Measurements from ENCODE around the gene IDH3G. TPM values are rescaled to one million over a fixed set of nuclear protein-coding genes. Genes with fewer than 3 reads are reported as not detected.
"Not testable (repeated sequence)": the region's sequence is repeated elsewhere in the genome, so short reads cannot be mapped to it uniquely, and the experiment has no call there.

IDH3G gene
- total RNA-seq, 1 donor from 2014 or later = 80.6 TPM

DNA sequence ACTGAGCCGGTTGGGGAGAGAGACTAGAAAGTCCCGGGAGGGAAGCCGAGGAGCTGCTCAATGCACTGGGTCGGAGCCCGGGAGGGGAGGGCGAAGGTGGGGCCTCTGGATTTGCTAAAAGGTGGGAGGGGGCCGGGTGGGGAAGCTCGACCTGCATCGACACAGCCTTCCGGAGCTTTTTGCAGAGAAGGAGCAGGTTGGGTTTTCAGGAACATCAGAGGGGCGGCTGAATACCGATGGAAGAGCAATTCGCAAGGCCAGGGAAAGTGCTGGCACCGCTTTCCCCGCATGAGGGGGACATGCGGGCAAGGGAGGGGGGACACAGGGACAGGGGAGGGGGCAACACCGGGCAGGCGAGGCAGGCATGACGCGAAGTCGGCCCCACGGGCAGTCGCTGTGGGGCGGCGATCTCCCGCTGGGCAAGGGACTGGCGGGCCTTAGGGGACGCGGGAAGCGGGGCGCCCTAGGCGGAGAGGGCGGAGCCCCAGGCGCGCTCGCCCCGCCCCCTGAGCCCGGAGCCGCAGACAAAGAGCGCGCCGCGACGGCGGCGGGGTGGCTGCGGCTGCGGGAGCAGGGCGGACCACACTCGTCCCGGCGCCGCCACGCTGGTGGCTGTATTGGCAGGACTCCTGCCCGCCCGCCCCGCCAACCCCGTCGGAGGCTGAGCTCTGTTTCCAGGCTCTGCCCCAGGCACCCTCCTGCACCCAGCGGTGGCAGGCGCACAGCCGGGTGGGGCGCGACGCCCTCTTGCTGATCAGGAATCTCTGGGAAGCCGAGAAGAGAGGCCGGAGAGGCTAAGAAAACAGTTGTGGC, 24.6 kb upstream of the IDH3G start:
- TF ChIP-seq, protein P1, sequence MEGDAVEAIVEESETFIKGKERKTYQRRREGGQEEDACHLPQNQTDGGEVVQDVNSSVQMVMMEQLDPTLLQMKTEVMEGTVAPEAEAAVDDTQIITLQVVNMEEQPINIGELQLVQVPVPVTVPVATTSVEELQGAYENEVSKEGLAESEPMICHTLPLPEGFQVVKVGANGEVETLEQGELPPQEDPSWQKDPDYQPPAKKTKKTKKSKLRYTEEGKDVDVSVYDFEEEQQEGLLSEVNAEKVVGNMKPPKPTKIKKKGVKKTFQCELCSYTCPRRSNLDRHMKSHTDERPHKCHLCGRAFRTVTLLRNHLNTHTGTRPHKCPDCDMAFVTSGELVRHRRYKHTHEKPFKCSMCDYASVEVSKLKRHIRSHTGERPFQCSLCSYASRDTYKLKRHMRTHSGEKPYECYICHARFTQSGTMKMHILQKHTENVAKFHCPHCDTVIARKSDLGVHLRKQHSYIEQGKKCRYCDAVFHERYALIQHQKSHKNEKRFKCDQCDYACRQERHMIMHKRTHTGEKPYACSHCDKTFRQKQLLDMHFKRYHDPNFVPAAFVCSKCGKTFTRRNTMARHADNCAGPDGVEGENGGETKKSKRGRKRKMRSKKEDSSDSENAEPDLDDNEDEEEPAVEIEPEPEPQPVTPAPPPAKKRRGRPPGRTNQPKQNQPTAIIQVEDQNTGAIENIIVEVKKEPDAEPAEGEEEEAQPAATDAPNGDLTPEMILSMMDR (IDR thresholded peaks at IDR 0.05; ENCODE audit: insufficient read depth, low read length, poor library complexity, severe bottlenecking) = no peak

DNA sequence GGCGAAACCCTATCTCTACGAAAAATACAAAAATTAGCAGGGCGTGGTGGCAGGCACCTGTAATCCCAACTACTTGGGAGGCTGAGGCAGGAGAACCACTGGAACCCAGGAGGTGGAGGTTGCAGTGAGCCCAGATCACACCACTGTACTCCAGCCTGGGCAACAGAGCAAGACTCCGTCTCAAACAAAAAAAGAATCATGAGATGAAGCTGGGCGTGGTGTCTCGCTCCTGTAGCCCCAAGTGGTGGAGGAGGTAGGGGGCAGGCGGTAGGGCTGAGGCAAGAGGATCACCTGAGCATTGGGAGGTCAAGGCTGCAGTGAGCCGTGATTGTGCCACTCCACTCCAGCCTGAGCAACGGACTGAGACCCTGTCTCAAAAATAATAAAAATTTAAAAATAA, 23.9 kb upstream of the IDH3G start:
- not testable (repeated sequence) for H3K27me3 ChIP-seq (ENCODE audit: control insufficient read depth, insufficient read depth, low read length); H3K4me3 ChIP-seq (ENCODE audit: low read depth, low read length); H3K36me3 ChIP-seq (ENCODE audit: control insufficient read depth, insufficient read depth, low read length); DNase-seq (ENCODE audit: low read depth)

More for the DNA sequence above, 24.6 kb upstream of the IDH3G start:
- no peak for DNase-seq (ENCODE audit: low read depth)
- no peaks in the 10 kb centered on the region for H3K36me3 ChIP-seq (ENCODE audit: control insufficient read depth, insufficient read depth, low read length)
- peak overlapping the region; percentile 23 for H3K4me3 ChIP-seq (ENCODE audit: low read depth, low read length)
- H3K27me3 ChIP-seq (ENCODE audit: control insufficient read depth, insufficient read depth, low read length) = peaks cover 7% of the 10 kb centered on the region

DNA sequence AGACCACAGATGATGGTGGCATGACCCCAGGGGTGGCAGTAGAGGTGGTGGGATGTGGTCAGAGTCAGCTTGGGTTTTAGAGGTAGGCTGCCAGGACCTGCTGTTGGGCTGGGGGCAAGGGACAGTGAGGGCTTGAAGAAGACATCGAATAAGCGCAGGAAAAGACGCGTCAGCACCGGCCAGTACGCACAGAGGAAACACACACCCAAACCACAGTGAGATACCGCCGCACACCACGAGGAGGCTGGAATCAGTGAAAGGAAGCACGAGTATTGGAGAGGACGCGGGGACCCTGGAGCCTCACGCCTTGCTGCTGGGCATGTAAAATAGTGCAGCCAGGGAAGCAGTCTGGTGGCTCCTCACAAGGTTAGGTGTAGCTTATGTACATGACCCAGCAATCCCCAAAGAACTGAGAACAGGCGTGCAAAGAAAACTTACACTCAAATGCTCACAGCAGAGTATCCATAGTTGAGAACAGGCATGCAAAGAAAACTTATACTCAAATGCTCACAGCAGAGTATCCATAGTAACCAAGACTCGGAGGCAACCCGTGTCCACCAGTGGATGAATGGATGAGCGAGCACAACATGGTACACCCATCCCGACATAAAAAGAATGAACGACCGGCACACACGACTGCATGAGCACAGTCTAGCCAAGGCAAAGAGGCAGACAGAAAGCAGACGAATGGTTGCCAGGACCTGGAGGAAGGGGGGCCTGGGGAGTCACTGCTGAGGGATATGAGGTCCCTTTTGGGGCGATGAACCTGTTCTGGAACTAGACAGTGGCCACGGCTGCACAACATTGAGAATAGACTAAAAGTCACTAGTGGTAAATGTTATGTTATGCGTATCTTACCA, 22.9 kb upstream of the IDH3G start:
- no peak for DNase-seq (ENCODE audit: low read depth)
- H3K36me3 ChIP-seq (ENCODE audit: control insufficient read depth, insufficient read depth, low read length) = no peaks in the 10 kb centered on the region
- no peak overlapping the region for H3K4me3 ChIP-seq (ENCODE audit: low read depth, low read length)
- peaks cover 11% of the 10 kb centered on the region for H3K27me3 ChIP-seq (ENCODE audit: control insufficient read depth, insufficient read depth, low read length)
- TF ChIP-seq, protein P1 (IDR thresholded peaks at IDR 0.05; ENCODE audit: insufficient read depth, low read length, poor library complexity, severe bottlenecking) = no peak

DNA sequence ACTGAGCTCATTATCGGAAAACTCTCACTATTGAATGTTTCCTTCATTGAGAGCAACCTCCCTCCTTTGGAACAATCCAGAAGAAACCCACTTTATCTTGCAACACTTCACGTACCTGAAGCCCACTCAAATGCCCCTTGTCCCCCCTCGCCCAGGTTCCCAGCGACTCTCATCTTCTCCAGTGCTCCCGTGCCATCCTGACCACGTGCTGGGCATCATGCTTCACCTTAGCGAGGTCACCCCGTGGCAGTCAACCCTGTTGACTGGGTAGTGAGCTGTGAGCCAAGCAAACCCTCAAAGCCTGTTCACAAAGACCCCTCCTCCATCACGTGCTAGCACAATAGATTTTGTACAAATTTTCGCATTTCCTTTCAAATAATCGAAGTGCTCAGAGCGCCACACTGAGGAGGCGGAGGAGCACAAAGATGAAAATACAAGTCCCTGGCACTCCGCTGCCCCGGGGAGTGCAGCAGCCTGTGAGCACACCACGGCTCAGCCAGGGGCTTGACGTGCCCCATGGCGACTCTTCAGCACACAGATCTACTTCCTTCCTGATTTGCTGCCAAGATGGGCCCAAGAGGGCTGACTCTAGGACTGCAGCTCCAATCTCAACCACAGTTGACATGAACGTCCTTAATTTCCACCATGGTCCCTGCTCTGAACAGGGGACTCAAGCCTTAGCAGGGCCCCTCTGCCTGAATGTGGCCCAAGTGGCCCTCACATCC, 20.6 kb upstream of the IDH3G start:
- Histone ChIP-seq H3K36me3 (ENCODE audit: control insufficient read depth, insufficient read depth, low read length) (no peaks in the 10 kb centered on the region), H3K4me3 (ENCODE audit: low read depth, low read length) (no peak overlapping the region), H3K27me3 (ENCODE audit: control insufficient read depth, insufficient read depth, low read length) (peaks cover 11% of the 10 kb centered on the region)
- TF ChIP-seq, protein P1 (IDR thresholded peaks at IDR 0.05; ENCODE audit: insufficient read depth, low read length, poor library complexity, severe bottlenecking) = no peak
- DNase-seq (ENCODE audit: low read depth) = no peak

DNA sequence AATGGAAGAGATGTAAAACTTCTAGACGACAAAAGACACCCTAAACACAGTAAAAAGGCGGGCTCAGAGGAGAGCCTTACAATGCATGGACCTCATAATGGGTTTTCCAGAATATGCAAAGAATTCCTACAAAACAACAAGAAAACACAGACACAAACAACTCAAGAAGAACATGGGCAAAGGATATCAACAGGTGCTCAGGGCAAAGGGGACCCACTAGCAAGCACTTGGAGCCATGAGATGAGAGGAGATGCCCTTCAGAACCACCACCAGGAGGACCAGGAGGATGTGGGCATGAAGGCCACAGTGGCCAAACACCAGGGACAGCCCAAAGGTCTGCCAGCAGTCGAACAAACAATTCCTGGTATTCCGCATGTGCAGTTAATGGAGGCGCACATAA, 19.0 kb upstream of the IDH3G start:
- Histone ChIP-seq H3K4me3 (ENCODE audit: low read depth, low read length) (no peak overlapping the region), H3K36me3 (ENCODE audit: control insufficient read depth, insufficient read depth, low read length) (no peaks in the 10 kb centered on the region), H3K27me3 (ENCODE audit: control insufficient read depth, insufficient read depth, low read length) (peaks cover 6% of the 10 kb centered on the region)
- no peak for DNase-seq (ENCODE audit: low read depth)
- TF ChIP-seq, protein P1 (IDR thresholded peaks at IDR 0.05; ENCODE audit: insufficient read depth, low read length, poor library complexity, severe bottlenecking) = no peak

DNA sequence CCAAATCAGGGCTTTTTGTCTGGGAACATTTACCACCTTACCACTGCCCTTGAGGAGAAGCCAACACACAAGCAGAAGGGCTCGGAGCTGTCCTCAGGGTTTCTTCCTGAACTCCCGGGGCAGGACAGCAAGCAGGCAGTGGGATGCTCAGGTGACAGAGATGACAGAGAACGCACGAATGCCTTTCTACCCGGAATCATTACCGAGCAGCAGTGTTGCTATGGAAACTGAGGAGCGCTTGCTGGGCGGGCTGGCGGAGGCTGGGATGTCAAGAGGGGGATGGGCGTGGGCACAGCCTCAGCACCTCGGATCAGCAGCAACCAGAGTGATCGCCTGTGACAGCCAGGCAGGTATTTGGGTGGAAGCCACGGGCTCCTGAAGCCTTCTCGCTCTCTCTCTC, 18.0 kb upstream of the IDH3G start:
- no peak overlapping the region for H3K4me3 ChIP-seq (ENCODE audit: low read depth, low read length)
- no peaks in the 10 kb centered on the region for H3K36me3 ChIP-seq (ENCODE audit: control insufficient read depth, insufficient read depth, low read length)
- no peak for DNase-seq (ENCODE audit: low read depth)
- TF ChIP-seq, protein P1 (IDR thresholded peaks at IDR 0.05; ENCODE audit: insufficient read depth, low read length, poor library complexity, severe bottlenecking) = no peak
- peaks cover 6% of the 10 kb centered on the region for H3K27me3 ChIP-seq (ENCODE audit: control insufficient read depth, insufficient read depth, low read length)

All from kidney epithelial cell (primary cell).